Upper lobe of left lung (tissue), 6 donors: Measurements from ENCODE around the gene FAM174C. TPM values are rescaled to one million over a fixed set of nuclear protein-coding genes. Genes with fewer than 3 reads are reported as not detected.
"Not testable (repeated sequence)": the region's sequence is repeated elsewhere in the genome, so short reads cannot be mapped to it uniquely, and the experiment has no call there.

Source experiments
- ATAC-seq, 2 donors: fragments of 200-7000 bp; cut with Tn5 transposase; one replicate each; pipeline ENCODE4 v1.9.1; 2022; ENCODE audit warnings: mild to moderate bottlenecking in 2 of 2, moderate library complexity in 2 of 2; ENCODE audit not compliant: low FRiP score in 2 of 2
- DNase-seq, 2 donors: peaks; one replicate each; pipeline ENCODE4 v3.0.0-alpha.2; 2019 to 2020
- H3K27ac ChIP-seq, 4 donors: fragments of 200-600 bp; sonication (generic); one replicate each; pipeline ENCODE4 v1.5.1; 2016 to 2019
- H3K27me3 ChIP-seq, 4 donors: fragments of 200-600 bp; sonication (generic); one replicate each; pipeline ENCODE4 v1.5.1; 2017 to 2019
- H3K36me3 ChIP-seq, 4 donors: fragments of 200-600 bp; sonication (generic); one replicate each; pipeline ENCODE4 v1.5.1; 2016 to 2019
- H3K4me1 ChIP-seq, 4 donors: fragments of 200-600 bp; sonication (generic); one replicate each; pipeline ENCODE4 v1.5.1; 2018 to 2019
- H3K4me3 ChIP-seq, 4 donors: fragments of 200-600 bp; sonication (generic); one replicate each; pipeline ENCODE4 v1.5.1; 2017 to 2019; ENCODE audit warnings: mild to moderate bottlenecking in 2 of 4, moderate library complexity in 1 of 4
- H3K9me3 ChIP-seq, 4 donors: fragments of 200-600 bp; sonication (generic); one replicate each; pipeline ENCODE4 v1.5.1; 2018 to 2019
- CTCF ChIP-seq, 6 experiments: fragments of 450-650 bp in 4 of 6; fragments of 200-600 bp in 2 of 6; sonication (generic) in 2 of 6; IDR thresholded peaks; one replicate each; pipeline ENCODE4 v1.5.1; 2016 to 2019; ENCODE audit warnings: antibody characterized with exemption in 6 of 6
- EP300 ChIP-seq, 4 donors: sonication (generic); formaldehyde crosslinking; IDR thresholded peaks; one replicate each; pipeline ENCODE4 v1.5.1; 2017; ENCODE audit warnings: antibody characterized with exemption in 4 of 4, control low read depth in 2 of 4
- POLR2A ChIP-seq, 4 donors: fragments of 450-650 bp; IDR thresholded peaks; one replicate each; pipeline ENCODE4 v1.5.1; 2016 to 2017; ENCODE audit warnings: antibody characterized with exemption in 4 of 4, mild to moderate bottlenecking in 2 of 4
- POLR2AphosphoS5 ChIP-seq, 2 donors: sonication (generic); formaldehyde crosslinking; IDR thresholded peaks; one replicate each; pipeline ENCODE4 v1.5.1; 2017; ENCODE audit warnings: antibody characterized with exemption in 2 of 2
- WGBS, 2 donors: methylation state at CpG; one replicate each; pipeline ENCODE4 v1.1.5; 2017 to 2018; 5-methylcytosine and 5-hydroxymethylcytosine counted together
- total RNA-seq, 6 donors: library from RNA; depleted of rRNA in 4 of 6; stranded (reverse); fragments of >200 nt in 4 of 6; gene quantifications; one replicate each; pipeline versions ENCODE4 v1.1.0 to v1.2.1, GENCODE V29; 2016 to 2021
- donor health status: DM: no; HTN: no; CAD: no; lungs with moderate emphysema.
- donor health status: DM: no; HTN: yes; CAD: no; lungs with severe emphysema.

Gene FAM174C
- total RNA-seq, 6 donors from 2014 or later: 43.0 to 85.3 (median 59.6) TPM

- TF ChIP-seq CTCF (IDR thresholded peaks at IDR 0.05) (no peak), POLR2AphosphoS5 (IDR thresholded peaks at IDR 0.05) (no peak), EP300 (IDR thresholded peaks at IDR 0.05) (no peak), POLR2A (IDR thresholded peaks at IDR 0.05) (no peak)
- Histone ChIP-seq H3K36me3 (no peaks in the 10 kb centered on the region), H3K27ac (no peak overlapping the region), H3K4me3 (no peak overlapping the region), H3K27me3 (peaks cover 0 to 40% (median 17%) of the 10 kb centered on the region in 4 donors), H3K4me1 (peaks cover 6 to 17% (median 7%) of the 10 kb centered on the region in 4 donors), H3K9me3 (no peaks in the 10 kb centered on the region)
- DNase-seq (peak in 1 of 2 donors; percentile 64), ATAC-seq (no peak)
- WGBS, 2 donors: 75% methylated on average over 13 of the region's 13 CpGs; no CpG with 5 or more reads in 1 of the 2 donors
These were observed 41.1 kb downstream of the FAM174C start for GRCh38 chr19:1316466-1316865.

- ATAC-seq (no peak), DNase-seq (no peak)
- no peak overlapping the region for H3K27ac ChIP-seq
- H3K4me3 ChIP-seq: no peak overlapping the region
- no peaks in the 10 kb centered on the region for H3K36me3 ChIP-seq
- TF ChIP-seq POLR2A (IDR thresholded peaks at IDR 0.05) (no peak), EP300 (IDR thresholded peaks at IDR 0.05) (no peak), CTCF (IDR thresholded peaks at IDR 0.05) (no peak), POLR2AphosphoS5 (IDR thresholded peaks at IDR 0.05) (no peak)
- H3K9me3 ChIP-seq: no peaks in the 10 kb centered on the region
- H3K4me1 ChIP-seq: peaks cover 6 to 17% (median 7%) of the 10 kb centered on the region in 4 donors
- H3K27me3 ChIP-seq: peaks cover 0 to 40% (median 16%) of the 10 kb centered on the region in 4 donors
- WGBS, 2 donors: 65 to 74% methylated on average over 17 of the region's 17 CpGs
These were observed 42.1 kb downstream of the FAM174C start for GRCh38 chr19:1317274-1318003.

DNA sequence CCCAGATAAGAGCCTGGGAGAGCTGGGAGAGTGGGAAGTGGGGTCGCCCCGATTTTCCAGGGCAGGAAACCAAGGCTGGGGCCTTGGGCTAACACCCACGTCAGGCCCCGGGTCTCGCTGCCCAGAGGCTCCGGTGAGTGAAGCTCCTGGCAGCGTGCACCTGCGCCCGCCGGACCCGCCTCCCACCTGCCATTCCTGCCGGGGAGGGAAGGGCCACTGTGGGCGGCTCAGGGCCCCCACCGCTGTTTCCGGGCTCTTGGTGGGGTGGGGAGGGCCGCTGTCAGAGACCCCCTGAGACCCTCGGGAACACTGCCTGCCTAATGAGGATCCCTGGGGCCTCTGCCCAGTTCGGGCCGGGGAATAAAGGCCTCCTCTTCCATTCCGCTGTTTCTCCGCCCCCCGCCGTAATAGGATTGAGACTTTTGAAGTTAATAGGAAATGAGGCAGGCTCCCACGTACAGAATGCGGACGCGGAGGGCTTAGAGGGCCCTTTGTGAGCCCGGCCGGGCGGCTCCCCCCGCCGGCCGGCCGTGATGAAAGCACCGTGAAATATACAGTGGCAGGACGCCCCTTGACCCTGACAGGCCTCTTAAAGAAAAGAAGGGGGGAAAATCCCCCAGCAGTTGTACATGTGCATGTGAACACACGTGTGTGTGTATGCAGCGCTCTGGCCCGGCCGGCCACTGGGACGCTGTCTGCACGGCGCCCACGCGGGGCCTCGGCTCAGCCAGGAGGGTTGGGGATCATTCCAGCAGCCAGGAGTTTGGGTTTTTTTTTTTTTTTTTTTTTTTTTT, 43.5 kb downstream of the FAM174C start:
- peaks cover 6 to 10% (median 7%) of the 10 kb centered on the region in 4 donors for H3K4me1 ChIP-seq
- no peak for TF ChIP-seq POLR2A (IDR thresholded peaks at IDR 0.05)
- no peak for TF ChIP-seq CTCF (IDR thresholded peaks at IDR 0.05)
- TF ChIP-seq POLR2AphosphoS5 (IDR thresholded peaks at IDR 0.05): no peak
- no peak for TF ChIP-seq EP300 (IDR thresholded peaks at IDR 0.05)
- H3K27ac ChIP-seq: no peak overlapping the region
- no peaks in the 10 kb centered on the region for H3K9me3 ChIP-seq
- H3K36me3 ChIP-seq: no peaks in the 10 kb centered on the region
- DNase-seq (peak in 1 of 2 donors; percentile 80), ATAC-seq (no peak)
- 42 to 53% methylated on average over 10 to 42 of the region's 46 CpGs for WGBS, 2 donors
- peak overlapping the region in 1 of 4 donors; percentile 17 for H3K4me3 ChIP-seq
- H3K27me3 ChIP-seq: peaks cover 0 to 36% (median 12%) of the 10 kb centered on the region in 4 donors

- H3K36me3 ChIP-seq, DNase-seq, ATAC-seq, H3K4me3 ChIP-seq, H3K27ac ChIP-seq, H3K9me3 ChIP-seq: not testable (repeated sequence)
- 91% methylated on average over 3 of the region's 3 CpGs for WGBS, 2 donors
- peaks cover 13 to 19% (median 15%) of the 10 kb centered on the region in 4 donors for H3K4me1 ChIP-seq
- H3K27me3 ChIP-seq: peaks cover 0 to 39% (median 18%) of the 10 kb centered on the region in 4 donors
These were observed 44.9 kb downstream of the FAM174C start for GRCh38 chr19:1320282-1320650.

- Histone ChIP-seq H3K27ac (no peak overlapping the region), H3K9me3 (no peaks in the 10 kb centered on the region), H3K4me3 (no peak overlapping the region), H3K4me1 (peaks cover 7 to 12% (median 10%) of the 10 kb centered on the region in 4 donors), H3K27me3 (peaks cover 0 to 30% (median 9%) of the 10 kb centered on the region in 4 donors), H3K36me3 (no peaks in the 10 kb centered on the region)
- no peak for TF ChIP-seq EP300 (IDR thresholded peaks at IDR 0.05)
- TF ChIP-seq CTCF (IDR thresholded peaks at IDR 0.05): no peak
- no peak for TF ChIP-seq POLR2AphosphoS5 (IDR thresholded peaks at IDR 0.05)
- no peak for TF ChIP-seq POLR2A (IDR thresholded peaks at IDR 0.05)
- 86 to 95% methylated on average over 4 to 9 of the region's 9 CpGs for WGBS, 2 donors
- DNase-seq (no peak), ATAC-seq (no peak)
These were observed 46.2 kb downstream of the FAM174C start for GRCh38 chr19:1321539-1321938.
